ENCODE measurements around the gene GPR18. TPM values are rescaled to one million over a fixed set of nuclear protein-coding genes. Genes with fewer than 3 reads are reported as not detected.

The GPR18 gene
- total and polyA plus RNA-seq, 2 of the 4 experiments (the other 2 are of a cell fraction) = not detected

DNA sequence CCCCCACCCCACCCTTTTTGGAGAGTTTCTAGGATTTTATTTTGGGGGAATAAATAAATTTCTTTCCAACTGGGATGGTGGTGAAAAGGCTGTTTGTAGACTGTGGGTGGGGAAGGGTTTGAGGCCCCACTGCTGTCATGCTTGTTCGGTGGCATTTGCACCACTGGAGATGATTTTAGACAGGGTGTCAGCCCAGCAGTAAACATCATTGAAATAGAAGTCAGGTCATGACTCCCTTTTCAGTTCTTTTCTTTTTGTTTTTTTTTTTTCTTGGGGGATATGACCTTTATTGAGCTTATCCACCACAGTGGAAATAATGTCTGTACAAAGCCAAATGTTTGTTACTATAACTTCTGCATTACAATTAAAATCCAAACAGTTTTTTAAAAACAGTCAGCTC lies 43.4 kb downstream of the GPR18 start:
- ATAC-seq (ENCODE audit: low read depth) = no peak
- H2BK15ac ChIP-seq (ENCODE audit: low read depth, low read length) = no peak overlapping the region
- no peak overlapping the region for H2BK5ac ChIP-seq (ENCODE audit: low read depth, low read length, poor library complexity, severe bottlenecking)
- no peak overlapping the region for H3K4me3 ChIP-seq (ENCODE audit: insufficient read depth, low read depth, low read length)
- H3K79me1 ChIP-seq (ENCODE audit: low read depth in 1 of 2, low read length in 2 of 2) = peaks cover 37 to 58% of the 10 kb centered on the region in 2 experiments
- peaks cover 8% of the 10 kb centered on the region; the same call in 1 of the 2 replicates for H3K9me1 ChIP-seq (ENCODE audit: insufficient read depth, low read length)
- no peak overlapping the region for H3K18ac ChIP-seq (ENCODE audit: low read depth, low read length)
- no TSS peak for BruUV-seq (replicated peaks)
- H3K36me3 ChIP-seq (ENCODE audit: control insufficient read depth, insufficient read depth, low read length) = no peaks in the 10 kb centered on the region
- peaks cover 6% of the 10 kb centered on the region; the same call in 1 of the 2 replicates for H3K4me1 ChIP-seq (ENCODE audit: control insufficient read depth, insufficient read depth, low read length)
- intact Hi-C loops (cut with micrococcal nuclease) (no loop called here), dilution Hi-C loops (cut with HindIII; ENCODE audit: low sequenced_read_pairs, unreplicated experiment) (no loop called here), in situ Hi-C loops (cut with MboI; ENCODE audit: low sequenced_read_pairs) (no loop called here)
- no peak for TF ChIP-seq CEBPB (IDR thresholded peaks at IDR 0.05; ENCODE audit: low read depth, low read length)
- TF ChIP-seq MAZ (IDR thresholded peaks at IDR 0.05; ENCODE audit: borderline replicate concordance, low read depth, low read length) = no peak
- no peak for TF ChIP-seq MAFK (IDR thresholded peaks at IDR 0.05; ENCODE audit: low read depth, low read length)
- TF ChIP-seq POLR2A (IDR thresholded peaks at IDR 0.05; ENCODE audit: low read depth, low read length) = no peak
- TF ChIP-seq, protein P1, sequence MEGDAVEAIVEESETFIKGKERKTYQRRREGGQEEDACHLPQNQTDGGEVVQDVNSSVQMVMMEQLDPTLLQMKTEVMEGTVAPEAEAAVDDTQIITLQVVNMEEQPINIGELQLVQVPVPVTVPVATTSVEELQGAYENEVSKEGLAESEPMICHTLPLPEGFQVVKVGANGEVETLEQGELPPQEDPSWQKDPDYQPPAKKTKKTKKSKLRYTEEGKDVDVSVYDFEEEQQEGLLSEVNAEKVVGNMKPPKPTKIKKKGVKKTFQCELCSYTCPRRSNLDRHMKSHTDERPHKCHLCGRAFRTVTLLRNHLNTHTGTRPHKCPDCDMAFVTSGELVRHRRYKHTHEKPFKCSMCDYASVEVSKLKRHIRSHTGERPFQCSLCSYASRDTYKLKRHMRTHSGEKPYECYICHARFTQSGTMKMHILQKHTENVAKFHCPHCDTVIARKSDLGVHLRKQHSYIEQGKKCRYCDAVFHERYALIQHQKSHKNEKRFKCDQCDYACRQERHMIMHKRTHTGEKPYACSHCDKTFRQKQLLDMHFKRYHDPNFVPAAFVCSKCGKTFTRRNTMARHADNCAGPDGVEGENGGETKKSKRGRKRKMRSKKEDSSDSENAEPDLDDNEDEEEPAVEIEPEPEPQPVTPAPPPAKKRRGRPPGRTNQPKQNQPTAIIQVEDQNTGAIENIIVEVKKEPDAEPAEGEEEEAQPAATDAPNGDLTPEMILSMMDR (conservative IDR thresholded peaks at IDR 0.05; ENCODE audit: low read depth, low read length) = no peak
- H3K4ac ChIP-seq (ENCODE audit: low read depth, low read length) = no peak overlapping the region
- H2BK20ac ChIP-seq (ENCODE audit: low read depth, low read length) = no peak overlapping the region
- no peak overlapping the region for H4K91ac ChIP-seq (ENCODE audit: insufficient read depth, low read depth, low read length)
- H2AFZ ChIP-seq (replicated peaks; ENCODE audit: low read length, poor library complexity) = no peak overlapping the region
- H3K27ac ChIP-seq (ENCODE audit: insufficient read depth, low read length) = no peak overlapping the region
- CTCF ChIA-PET = no interaction called here
- peaks cover 50% of the 10 kb centered on the region for H4K20me1 ChIP-seq (ENCODE audit: insufficient read depth, low read length)
- H3K23ac ChIP-seq (ENCODE audit: low read depth, low read length) = no peak overlapping the region
- H3K9ac ChIP-seq (ENCODE audit: low read depth, low read length) = no peak overlapping the region
- no peak overlapping the region for H2AK9ac ChIP-seq (replicated peaks; ENCODE audit: low read depth, low read length, poor library complexity)
- no peaks in the 10 kb centered on the region for H3K9me3 ChIP-seq (ENCODE audit: control insufficient read depth, insufficient read depth, low read length)
- POLR2A ChIA-PET (ENCODE audit: unreplicated experiment) = no interaction called here
- H3K4me2 ChIP-seq (ENCODE audit: low read depth, low read length) = no peak overlapping the region
- no peak overlapping the region for H3K56ac ChIP-seq (ENCODE audit: extremely low read depth, insufficient read depth, low read length)
- no peak overlapping the region for H3K14ac ChIP-seq (replicated peaks; ENCODE audit: low read depth, low read length)
- no peaks in the 10 kb centered on the region for H3K27me3 ChIP-seq (ENCODE audit: control insufficient read depth, insufficient read depth, low read length)
- WGBS, 2 experiments (ENCODE audit: extremely low coverage in 2 of 2, insufficient read length in 1 of 2) = no CpG with 5 or more reads among the region's 1 CpG
- H2AK5ac ChIP-seq (ENCODE audit: low read depth, low read length) = no peak overlapping the region
- no peak overlapping the region for H4K5ac ChIP-seq (ENCODE audit: low read depth, low read length)
- no peak for DNase-seq
- no peak overlapping the region for H2BK120ac ChIP-seq (ENCODE audit: low read depth, low read length)
- no peak overlapping the region for H4K8ac ChIP-seq (ENCODE audit: low read depth in 2 of 2, low read length in 2 of 2)

Measured in IMR-90 (cell line).